Measurements from ENCODE around the gene LRTM1.

LRTM1 gene

GRCh38 chr3:54939557-54940300, 11.9 kb upstream of the LRTM1 start:
- DNase-seq = no peak

GRCh38 chr3:54936561-54936960, 8.7 kb upstream of the LRTM1 start:
- DNase-seq = no peak

GRCh38 chr3:54935869-54936268, 8.0 kb upstream of the LRTM1 start:
- DNase-seq = no peak

- DNase-seq = no peak
Measured at GRCh38 chr3:54932606-54933005, 4.7 kb upstream of the LRTM1 start.

GRCh38 chr3:54931182-54931581, 3.3 kb upstream of the LRTM1 start:
- no peak for DNase-seq

GRCh38 chr3:54918516-54918915, 9.3 kb downstream of the LRTM1 start:
- DNase-seq = no peak

GRCh38 chr3:54917862-54918261, 10.0 kb downstream of the LRTM1 start:
- no peak for DNase-seq

- no peak for DNase-seq
Measured at GRCh38 chr3:54917174-54917573, 10.7 kb downstream of the LRTM1 start.

GRCh38 chr3:54916732-54917131, 11.1 kb downstream of the LRTM1 start:
- DNase-seq = no peak

GRCh38 chr3:54915976-54916375, 11.9 kb downstream of the LRTM1 start:
- DNase-seq = no peak

GRCh38 chr3:54915181-54915580, 12.7 kb downstream of the LRTM1 start:
- DNase-seq = no peak

GRCh38 chr3:54914180-54914579, 13.7 kb downstream of the LRTM1 start:
- DNase-seq = no peak

- no peak for DNase-seq
Measured at GRCh38 chr3:54909191-54909590, 18.7 kb downstream of the LRTM1 start.

GRCh38 chr3:54906763-54907162, 21.1 kb downstream of the LRTM1 start:
- DNase-seq = no peak

- no peak for DNase-seq
Measured at GRCh38 chr3:54905920-54906319, 21.9 kb downstream of the LRTM1 start.

GRCh38 chr3:54905261-54905888, 22.5 kb downstream of the LRTM1 start:
- no peak for DNase-seq

- no peak for DNase-seq
Measured at GRCh38 chr3:54901906-54902685, 25.8 kb downstream of the LRTM1 start.

- DNase-seq = no peak
Measured at GRCh38 chr3:54900838-54901591, 26.8 kb downstream of the LRTM1 start.

- no peak for DNase-seq
Measured at GRCh38 chr3:54899273-54899672, 28.6 kb downstream of the LRTM1 start.

GRCh38 chr3:54897028-54897711, 30.7 kb downstream of the LRTM1 start:
- DNase-seq = no peak

- DNase-seq = no peak
Measured at GRCh38 chr3:54895613-54896012, 32.2 kb downstream of the LRTM1 start.

- DNase-seq = no peak
Measured at GRCh38 chr3:54892168-54892567, 35.7 kb downstream of the LRTM1 start.

- DNase-seq = no peak
Measured at GRCh38 chr3:54891540-54891897, 36.3 kb downstream of the LRTM1 start.

Measured in activated CD4-positive, alpha-beta T cell treated with anti-CD3 and anti-CD28 coated beads, Interleukin-2, amount 50 U/mL, for 48 hours (primary cell).